Anterior cingulate cortex (tissue), 58 donors: Measurements from ENCODE around the gene GJB4.
"Not testable (repeated sequence)": the region's sequence is repeated elsewhere in the genome, so short reads cannot be mapped to it uniquely, and the experiment has no call there.

ENCODE experiments used
- DNase-seq, 58 donors: peaks; one replicate each; lab custom pipeline; 2025; lab: John Stamatoyannopoulos, UW

The GJB4 gene

GRCh38 chr1:34794001-34794789 lies 34.7 kb downstream of the GJB4 start:
- no peak for DNase-seq

- no peak for DNase-seq
Observed at GRCh38 chr1:34794790-34795180, 35.2 kb downstream of the GJB4 start.

GRCh38 chr1:34795916-34796315 lies 36.4 kb downstream of the GJB4 start:
- no peak for DNase-seq

GRCh38 chr1:34796990-34797389 lies 37.5 kb downstream of the GJB4 start:
- DNase-seq: no peak

- no peak for DNase-seq
Observed at GRCh38 chr1:34800214-34800613, 40.7 kb downstream of the GJB4 start.

GRCh38 chr1:34803770-34804169 lies 44.2 kb downstream of the GJB4 start:
- no peak for DNase-seq

GRCh38 chr1:34806396-34806795 lies 46.9 kb downstream of the GJB4 start:
- DNase-seq: no peak

- DNase-seq: no peak
Observed at GRCh38 chr1:34808051-34808810, 48.7 kb downstream of the GJB4 start.

GRCh38 chr1:34810781-34811180 lies 51.2 kb downstream of the GJB4 start:
- not testable (repeated sequence) for DNase-seq
